CD4-positive, alpha-beta T cell treated with Interleukin-2 at 100 ng/mL for 4 hours (primary cell): ENCODE measurements around the gene LRRC28.
"Not testable (repeated sequence)": the region's sequence is repeated elsewhere in the genome, so short reads cannot be mapped to it uniquely, and the experiment has no call there.

Source experiments
- DNase-seq: peaks from one replicate; pipeline ENCODE4 v3.0.0-alpha.2; 2020; ENCODE audit warnings: low spot score

Gene LRRC28

GRCh38 chr15:99250857-99251841 is at the start of gene LRRC28:
Gene LRRC28 (plus strand): TSS chr15:99251481. CDS start chr15:99255958, 4,477 bp downstream.
- DNase-seq: peak; percentile 96

GRCh38 chr15:99202176-99202552 is 49.1 kb upstream of the LRRC28 start:
- DNase-seq: no peak

GRCh38 chr15:99207672-99208071 is 43.6 kb upstream of the LRRC28 start:
- no peak for DNase-seq

DNA sequence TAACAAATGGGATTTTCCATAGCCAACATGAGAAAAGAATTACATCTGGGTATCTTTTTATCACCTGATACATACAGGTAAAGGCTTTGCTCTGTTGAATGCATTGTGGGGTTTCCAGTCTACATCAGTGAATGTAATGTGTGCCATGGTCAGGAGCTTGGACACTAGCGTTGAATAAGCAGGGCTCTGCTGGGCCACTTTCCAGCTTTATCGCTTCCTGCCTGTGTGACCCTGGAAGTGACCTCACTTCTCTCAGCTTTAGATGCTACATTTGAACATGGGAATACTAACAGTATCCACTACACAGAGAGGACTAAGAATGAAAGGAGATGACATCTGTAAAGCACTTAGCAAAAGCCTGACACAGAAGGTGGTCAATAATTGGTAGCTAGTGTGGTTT is 42.0 kb upstream of the LRRC28 start:
- DNase-seq: no peak

GRCh38 chr15:99210334-99210733 is 40.9 kb upstream of the LRRC28 start:
- DNase-seq: no peak

DNA sequence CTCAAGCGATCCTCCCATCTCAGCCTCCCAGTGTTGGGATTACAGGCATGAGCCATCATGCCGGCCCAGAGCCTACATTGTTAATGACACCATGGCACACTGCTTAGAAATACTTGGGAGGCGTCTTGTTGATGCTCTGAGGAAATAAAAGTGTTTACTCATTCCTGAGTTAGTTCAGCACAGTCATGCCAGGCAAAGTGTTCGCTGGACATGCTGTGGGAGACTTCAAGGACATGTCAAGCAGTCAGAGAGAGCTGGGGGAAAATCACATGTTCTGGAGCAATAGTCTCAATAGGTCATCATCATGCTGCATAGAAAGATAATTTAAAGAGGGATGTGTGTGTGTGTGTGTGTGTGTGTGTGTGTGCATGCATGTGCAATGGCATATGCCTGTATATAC is 39.4 kb upstream of the LRRC28 start:
- no peak for DNase-seq

DNA sequence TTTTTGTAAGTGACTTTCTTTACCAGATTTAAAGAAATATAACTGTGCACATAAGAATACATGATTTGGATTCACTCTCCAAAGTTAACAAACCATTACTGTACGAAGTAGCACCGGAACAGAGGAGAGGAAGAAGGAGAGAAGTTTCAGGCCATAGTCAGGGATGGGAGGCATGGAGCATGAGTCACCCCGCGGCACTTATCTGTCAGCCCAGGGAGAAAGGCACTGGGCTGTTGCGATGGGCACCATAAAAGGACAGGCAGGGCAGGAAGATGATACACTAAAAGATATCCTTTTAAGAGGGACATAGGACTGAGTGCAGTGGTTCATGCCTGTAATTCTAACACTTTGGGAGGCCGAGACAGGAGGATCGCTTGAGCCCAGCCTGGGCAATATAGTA is 38.9 kb upstream of the LRRC28 start:
- no peak for DNase-seq

GRCh38 chr15:99213187-99213811 is 38.0 kb upstream of the LRRC28 start:
- peak; percentile 63 for DNase-seq

DNA sequence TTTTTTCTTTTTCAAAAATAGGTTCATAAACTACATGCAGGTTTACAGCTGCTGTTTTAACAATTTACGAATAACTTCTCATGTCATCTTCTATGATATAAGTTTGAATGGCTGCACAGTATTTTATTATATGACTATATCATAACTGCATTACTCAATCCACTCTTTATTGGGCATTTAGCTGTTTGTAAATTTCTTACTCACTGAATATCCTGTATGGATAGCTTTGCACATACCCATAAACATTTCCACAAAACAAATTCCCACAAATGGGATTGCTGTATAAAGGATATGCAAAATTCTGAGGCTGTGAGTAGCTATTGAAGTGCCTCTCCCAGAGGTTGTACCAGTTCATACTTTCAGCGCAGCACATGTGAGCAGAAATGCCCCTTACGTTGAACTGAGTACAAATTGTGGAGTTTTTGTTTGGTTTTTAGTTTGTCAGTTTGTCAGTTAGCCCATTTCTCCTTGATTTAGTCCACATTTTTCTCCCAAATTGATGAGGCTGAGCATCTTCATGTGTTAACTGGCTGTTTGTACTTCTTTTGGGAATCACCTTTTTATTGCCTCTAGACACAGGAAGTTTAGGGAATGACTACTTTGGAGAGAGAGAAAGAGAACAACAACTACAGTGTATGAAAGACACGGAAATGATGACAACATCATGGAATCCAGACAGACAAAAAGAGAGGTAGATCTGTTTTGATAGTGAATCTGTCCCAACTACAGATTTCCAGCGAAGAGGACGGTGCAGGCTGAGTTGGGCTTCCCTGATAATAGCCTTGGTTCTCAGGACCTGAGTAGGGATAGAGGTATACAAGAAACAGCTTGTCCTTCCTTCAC is 26.7 kb upstream of the LRRC28 start:
- no peak for DNase-seq

GRCh38 chr15:99226802-99227201 is 24.5 kb upstream of the LRRC28 start:
- DNase-seq: no peak

DNA sequence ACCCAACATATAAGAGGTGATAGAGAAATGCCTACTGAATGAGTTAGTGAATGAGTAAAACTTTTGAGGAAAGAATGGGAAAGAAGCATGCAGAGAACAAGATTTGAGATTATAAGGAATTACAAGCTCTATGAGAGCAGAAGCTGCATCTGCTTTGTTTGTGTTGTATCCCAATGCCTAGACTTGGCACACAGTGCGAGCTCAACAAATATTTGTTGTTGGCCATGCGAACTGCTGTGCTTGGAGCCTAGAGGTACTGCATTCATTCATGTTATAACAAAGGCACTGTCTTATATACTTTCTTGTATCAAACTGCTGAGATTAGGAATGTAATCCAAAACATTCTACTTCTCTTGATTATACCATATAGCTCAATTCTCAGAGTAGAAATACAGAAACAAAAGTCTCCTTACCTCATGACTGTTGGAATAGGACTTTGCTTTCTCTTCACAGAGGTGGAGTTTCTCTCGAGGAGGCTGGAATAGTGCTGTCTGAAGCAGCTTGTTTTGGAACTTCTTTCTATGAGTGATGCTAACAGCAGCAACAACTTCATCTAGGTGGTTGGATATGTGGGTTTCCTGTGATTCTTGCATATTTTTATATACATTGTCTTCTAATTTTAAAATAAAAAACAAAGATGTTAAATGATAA is 23.0 kb upstream of the LRRC28 start:
- DNase-seq: no peak

DNA sequence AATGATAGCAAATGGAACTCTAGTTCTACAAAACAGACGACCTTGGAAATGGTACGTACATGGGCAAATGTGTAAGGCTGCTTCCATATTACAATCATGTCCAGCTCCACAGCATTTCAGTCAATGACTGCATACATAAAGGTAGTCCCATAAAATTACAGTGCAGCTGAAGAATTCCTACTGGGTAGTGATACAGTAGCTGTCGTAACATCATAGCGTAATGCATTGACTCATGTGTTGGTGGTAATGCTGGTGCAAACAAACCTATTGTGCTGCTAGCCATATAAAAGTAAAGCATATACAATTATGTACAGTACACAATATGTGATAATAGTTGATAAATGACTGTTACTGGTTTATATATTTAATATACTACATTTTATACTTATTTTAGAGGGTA is 20.4 kb upstream of the LRRC28 start:
- no peak for DNase-seq

DNA sequence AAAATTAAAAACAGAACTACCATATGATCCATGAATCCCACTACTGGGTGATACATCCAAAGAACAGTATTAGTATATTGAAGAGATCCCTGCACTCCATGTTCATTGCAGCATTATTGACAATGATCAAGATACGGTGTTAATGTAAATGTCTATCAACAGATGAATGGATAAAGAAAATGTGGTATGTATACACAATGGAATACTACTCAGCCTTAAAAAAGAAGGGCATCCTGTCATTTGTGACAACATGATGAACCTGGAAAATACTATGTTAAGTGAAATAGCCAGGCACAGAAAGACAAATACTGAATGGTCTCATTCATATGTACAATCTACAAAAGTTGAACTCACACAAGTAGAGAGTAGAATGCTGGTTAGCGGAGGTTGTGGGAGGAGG is 18.5 kb upstream of the LRRC28 start:
- DNase-seq: no peak

DNA sequence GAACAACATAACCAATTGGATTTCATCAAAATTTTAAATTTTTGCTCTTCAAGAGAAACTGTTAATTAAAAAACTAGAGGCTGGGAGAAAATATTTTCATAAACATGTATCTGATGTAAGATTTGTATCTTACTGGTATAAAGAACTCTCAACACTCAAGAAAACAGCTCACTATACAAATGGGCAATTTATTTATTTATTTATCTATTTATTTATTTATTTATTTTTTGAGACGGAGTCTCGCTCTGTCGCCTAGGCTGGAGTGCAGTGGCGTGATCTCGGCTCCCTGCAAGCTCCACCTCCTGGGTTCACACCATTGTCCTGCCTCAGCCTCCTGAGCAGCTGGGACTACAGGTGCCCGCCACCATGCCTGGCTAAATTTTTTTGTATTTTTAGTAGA is 17.1 kb upstream of the LRRC28 start:
- not testable (repeated sequence) for DNase-seq

GRCh38 chr15:99238849-99239248 is 12.4 kb upstream of the LRRC28 start:
- no peak for DNase-seq

- DNase-seq: no peak
Observed at GRCh38 chr15:99239545-99240198, 11.6 kb upstream of the LRRC28 start.

DNA sequence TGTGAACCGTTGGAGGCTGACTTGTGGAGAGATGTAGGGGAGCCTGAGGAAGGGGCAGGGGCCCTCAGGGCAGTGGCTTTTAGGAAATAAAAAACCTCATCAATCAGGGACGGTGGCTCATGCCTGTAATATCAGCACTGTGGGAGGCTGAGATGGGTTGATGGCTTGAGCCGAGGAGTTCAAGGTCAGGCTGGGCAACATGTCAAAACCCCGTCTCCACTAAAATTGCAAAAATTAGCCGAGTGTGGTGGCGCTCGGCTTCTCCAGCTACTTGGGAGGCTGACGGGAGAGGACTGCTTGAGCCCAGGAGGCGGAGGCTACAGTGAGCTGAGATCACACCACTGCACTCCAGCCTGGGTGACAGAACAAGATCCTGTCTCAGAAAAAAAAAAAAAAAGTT is 9.5 kb upstream of the LRRC28 start:
- no peak for DNase-seq

- DNase-seq: no peak
Observed at GRCh38 chr15:99244306-99244705, 7.0 kb upstream of the LRRC28 start.

- no peak for DNase-seq
Observed at GRCh38 chr15:99247062-99247461, 4.2 kb upstream of the LRRC28 start.

DNA sequence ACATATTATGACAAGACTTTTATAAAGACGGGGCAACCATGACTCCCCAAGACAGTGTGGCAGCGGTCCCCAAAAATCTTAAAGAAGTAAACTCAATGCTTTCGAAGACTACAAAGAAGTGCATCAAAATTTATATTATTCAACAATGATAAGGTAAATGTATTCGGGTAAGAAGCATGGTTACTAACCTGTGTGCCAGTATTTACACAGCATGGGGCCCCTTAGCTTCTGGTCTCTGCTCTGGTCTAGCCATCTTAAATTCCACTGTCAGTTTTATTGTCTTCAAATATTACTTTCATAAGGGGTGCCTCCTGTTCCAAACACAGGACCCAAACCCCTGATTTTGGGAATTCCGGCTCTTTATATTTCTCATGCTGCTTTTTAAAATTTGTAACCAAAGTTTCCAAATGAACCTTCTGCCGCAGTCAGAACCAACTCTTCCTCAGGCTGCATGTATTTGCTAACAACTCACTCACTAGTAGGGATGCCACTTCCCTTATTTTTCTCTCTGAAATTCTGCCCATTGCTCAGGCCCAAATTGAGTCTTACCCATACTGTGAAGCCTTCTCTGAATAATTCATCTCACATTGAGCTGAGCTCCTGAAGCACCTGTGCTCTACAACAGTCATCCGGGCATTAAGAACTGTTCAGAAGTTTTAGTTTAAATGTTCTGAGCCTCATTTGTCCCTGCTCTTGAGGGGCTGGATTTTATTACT is 3.1 kb upstream of the LRRC28 start:
- DNase-seq: no peak
